H1 (cell line): ENCODE data around the gene FOXK1. TPM values are rescaled to one million over a fixed set of nuclear protein-coding genes. Genes with fewer than 3 reads are reported as not detected.

Experiments used
- CBX5 ChIP-seq: fragments of 300-800, 300-1000 bp; sonication (generic); IDR thresholded peaks from 2 replicates; pipeline ENCODE4 v1.7.1; 2016; ENCODE audit warnings: antibody characterized with exemption, low read length, low read depth
- KDM1A ChIP-seq: fragments of 200-600, 300-600 bp; sonication (generic); IDR thresholded peaks from 2 replicates; pipeline ENCODE4 v1.7.1; 2016; ENCODE audit warnings: mild to moderate bottlenecking, low read length, borderline replicate concordance
- KDM5A ChIP-seq: fragments of 200-600 bp; IDR thresholded peaks from 2 replicates; pipeline ENCODE4 v1.7.1; 2012; ENCODE audit warnings: mild to moderate bottlenecking, low read length, inconsistent platforms, mixed read lengths
- POU5F1 ChIP-seq: IDR thresholded peaks from 2 replicates; pipeline ENCODE4 v1.6.1; 2011; ENCODE audit warnings: low read depth, mild to moderate bottlenecking, low read length, moderate library complexity
- RFX5 ChIP-seq: IDR thresholded peaks from 2 replicates; pipeline ENCODE4 v1.6.1; 2011; ENCODE audit warnings: low read depth, low read length, improper control_type of control experiment, borderline replicate concordance
- RXRA ChIP-seq: IDR thresholded peaks from 2 replicates; pipeline ENCODE4 v1.6.1; 2011; ENCODE audit warnings: low read depth, mild to moderate bottlenecking, low read length, moderate library complexity; ENCODE audit not compliant: insufficient read depth
- polyA plus RNA-seq, 7 experiments: library from polyadenylated mRNA; depleted of rRNA in 3 of 7; stranded (reverse) in 5 of 7; unstranded in 2 of 7; fragments of >200 nt in 5 of 7; fragments of 200-250 nt in 2 of 7; gene quantifications; 1 replicate in 5 of 7; 2 replicates in 1 of 7; 4 replicates in 1 of 7; pipeline versions ENCODE4 v1.2.1 to v1.2.3, GENCODE V29; 2011 to 2013; ENCODE audit warnings: missing spikeins in 2 of 7, mixed read lengths in 2 of 7
- total RNA-seq: library from RNA; stranded (reverse); fragmentation: NEBNext Ultra II Directional; extraction: Animal tissue kit (Norgen Biotek cat#: 25700); gene quantifications from 2 replicates; pipeline ENCODE4 v1.2.1, GENCODE V29; 2021

FOXK1 gene
- total and polyA plus RNA-seq, 2 of the 8 experiments (the other 6 are each of a cell fraction or from before 2014, with no cell fraction given): 2.0 to 8.5 TPM

GRCh38 chr7:4818000-4818794 is 136.1 kb downstream of the FOXK1 start (continued):
- TF ChIP-seq KDM1A: no peak
- no peak for TF ChIP-seq RFX5
- no peak for TF ChIP-seq KDM5A
- no peak for TF ChIP-seq RXRA
- no peak for TF ChIP-seq CBX5
- no peak for TF ChIP-seq POU5F1
- TF ChIP-seq, all 59 proteins: peak for 0
